RWPE1 (cell line): ENCODE results near the gene SLC9C1.

Experiments used
- CTCF ChIA-PET: fragments of 350-600 bp; sonication (Branson Sonifier 250); formaldehyde crosslinking; extraction: SDS; loops from one replicate; lab custom pipeline; 2021; lab: Yijun Ruan, JAX
- POLR2A ChIA-PET: fragments of 400-600 bp; formaldehyde crosslinking; extraction: SDS; loops from one replicate; lab custom pipeline; 2020; ENCODE audit warnings: antibody characterized with exemption; ENCODE audit not compliant: low non-redundant PET; lab: Yijun Ruan, JAX
- DNase-seq: peaks from one replicate; pipeline ENCODE4 v3.0.0; 2012; ENCODE audit warnings: low spot score
- H3K27ac ChIP-seq: fragments of 450-650 bp; 2 replicates; pipeline ENCODE4 v1.5.1; 2017
- TF ChIP-seq, protein P1 (sequence below): fragments of 450-650 bp; conservative IDR thresholded peaks from 2 replicates; pipeline ENCODE4 v1.5.1; 2017; ENCODE audit warnings: low read depth, mild to moderate bottlenecking

Gene SLC9C1

GRCh38 chr3:112149136-112149535 is 144.9 kb downstream of the SLC9C1 start:
- TF ChIP-seq, protein P1, sequence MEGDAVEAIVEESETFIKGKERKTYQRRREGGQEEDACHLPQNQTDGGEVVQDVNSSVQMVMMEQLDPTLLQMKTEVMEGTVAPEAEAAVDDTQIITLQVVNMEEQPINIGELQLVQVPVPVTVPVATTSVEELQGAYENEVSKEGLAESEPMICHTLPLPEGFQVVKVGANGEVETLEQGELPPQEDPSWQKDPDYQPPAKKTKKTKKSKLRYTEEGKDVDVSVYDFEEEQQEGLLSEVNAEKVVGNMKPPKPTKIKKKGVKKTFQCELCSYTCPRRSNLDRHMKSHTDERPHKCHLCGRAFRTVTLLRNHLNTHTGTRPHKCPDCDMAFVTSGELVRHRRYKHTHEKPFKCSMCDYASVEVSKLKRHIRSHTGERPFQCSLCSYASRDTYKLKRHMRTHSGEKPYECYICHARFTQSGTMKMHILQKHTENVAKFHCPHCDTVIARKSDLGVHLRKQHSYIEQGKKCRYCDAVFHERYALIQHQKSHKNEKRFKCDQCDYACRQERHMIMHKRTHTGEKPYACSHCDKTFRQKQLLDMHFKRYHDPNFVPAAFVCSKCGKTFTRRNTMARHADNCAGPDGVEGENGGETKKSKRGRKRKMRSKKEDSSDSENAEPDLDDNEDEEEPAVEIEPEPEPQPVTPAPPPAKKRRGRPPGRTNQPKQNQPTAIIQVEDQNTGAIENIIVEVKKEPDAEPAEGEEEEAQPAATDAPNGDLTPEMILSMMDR: no peak
- CTCF ChIA-PET: no interaction called here
- peak; percentile 55 for DNase-seq
- peak overlapping the region; percentile 93 for H3K27ac ChIP-seq
- POLR2A ChIA-PET: no interaction called here

GRCh38 chr3:112143689-112144088 is 150.3 kb downstream of the SLC9C1 start:
- POLR2A ChIA-PET: no interaction called here
- no peak overlapping the region for H3K27ac ChIP-seq
- CTCF ChIA-PET: no interaction called here
- no peak for DNase-seq
- TF ChIP-seq, protein P1: no peak

- no peak for DNase-seq
- ChIA-PET CTCF (no interaction called here), POLR2A (no interaction called here)
- TF ChIP-seq, protein P1: no peak
- H3K27ac ChIP-seq: no peak overlapping the region
These were observed 150.8 kb downstream of the SLC9C1 start for GRCh38 chr3:112143251-112143650.

- CTCF ChIA-PET: no interaction called here
- TF ChIP-seq, protein P1: no peak
- no peak for DNase-seq
- no peak overlapping the region for H3K27ac ChIP-seq
- POLR2A ChIA-PET: no interaction called here
These were observed 152.7 kb downstream of the SLC9C1 start for GRCh38 chr3:112141293-112141692.

GRCh38 chr3:112140584-112140983 is 153.4 kb downstream of the SLC9C1 start:
- TF ChIP-seq, protein P1: no peak
- ChIA-PET CTCF (interaction anchor here (0.8 kb wide), 1 partner anchor 379 kb away, joined by 3 read pairs; no protein-coding TSS in a partner anchor), POLR2A (no interaction called here)
- H3K27ac ChIP-seq: no peak overlapping the region
- no peak for DNase-seq

DNA sequence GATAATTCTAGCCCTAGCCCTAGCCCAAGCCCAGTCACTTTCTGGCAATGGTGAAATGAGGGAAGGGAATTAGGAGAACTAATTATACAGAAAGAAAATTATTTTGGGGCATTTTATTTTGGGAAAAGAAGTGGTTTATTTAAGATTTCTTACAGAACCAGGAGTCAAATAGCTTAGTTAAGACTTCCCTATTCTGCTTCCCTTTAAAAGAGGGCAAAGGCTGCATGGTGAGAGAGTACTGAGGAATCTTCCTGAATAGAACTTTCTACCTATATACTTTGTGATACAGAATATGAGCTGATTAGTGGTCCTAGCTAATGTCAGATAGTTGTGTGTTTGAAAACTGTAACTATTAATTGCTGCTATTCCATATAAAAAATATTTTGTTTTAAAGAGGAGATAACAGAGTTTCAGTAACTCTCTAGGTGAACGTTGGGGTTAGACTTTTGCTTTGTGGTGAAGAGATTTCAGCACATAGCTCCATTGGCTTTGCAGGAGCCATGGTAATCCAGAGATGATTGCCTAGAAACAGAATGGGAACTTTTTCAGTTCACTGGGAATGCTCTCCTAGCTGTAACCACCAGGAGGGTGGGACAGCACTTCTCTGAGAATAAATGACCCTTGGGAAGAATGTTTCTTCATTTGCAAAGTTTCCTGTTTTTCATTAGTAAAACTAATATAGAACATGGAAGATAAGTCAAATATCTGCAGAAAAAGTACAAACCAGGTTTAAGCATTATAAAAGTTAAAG is 155.6 kb downstream of the SLC9C1 start:
- POLR2A ChIA-PET: no interaction called here
- CTCF ChIA-PET: interaction anchor here (0.6 to 1.7 kb wide), 3 partner anchors 13 to 45 kb away, joined by 3 to 6 read pairs (median 3); no protein-coding TSS in a partner anchor
- H3K27ac ChIP-seq: no peak overlapping the region
- DNase-seq: no peak
- TF ChIP-seq, protein P1: no peak
